GM23338 (cell line): ENCODE results near the gene FAM227A. TPM values are rescaled to one million over a fixed set of nuclear protein-coding genes. Genes with fewer than 3 reads are reported as not detected.

ENCODE experiments used
- ATAC-seq: fragments of 200-7000 bp; cut with Tn5 transposase; 3 replicates; pipeline ENCODE4 v1.9.1; 2020
- DNase-seq: peaks from one replicate; pipeline ENCODE4 v3.0.0-alpha.2; 2015; ENCODE audit warnings: low spot score
- H2AFZ ChIP-seq: fragments of 200-600 bp; sonication (generic); 2 replicates; pipeline ENCODE4 v1.8.0; 2016; ENCODE audit warnings: antibody characterized with exemption, mild to moderate bottlenecking, moderate library complexity
- H3F3A ChIP-seq: fragments of 200-600 bp; sonication (generic); replicated peaks from 2 replicates; pipeline ENCODE4 v1.8.0; 2017; ENCODE audit warnings: antibody characterized with exemption, mixed run types, low read depth
- H3K27ac ChIP-seq: fragments of 200-600 bp; sonication (generic); 2 replicates; pipeline ENCODE4 v1.6.1; 2016; ENCODE audit warnings: low read depth
- H3K27me3 ChIP-seq: fragments of 200-600 bp; sonication (generic); 2 replicates; pipeline ENCODE4 v1.8.0; 2016; ENCODE audit warnings: mild to moderate bottlenecking, mixed run types, moderate library complexity; ENCODE audit not compliant: insufficient read depth
- H3K36me3 ChIP-seq: fragments of 200-600 bp; sonication (generic); 2 replicates; pipeline ENCODE4 v1.8.0; 2016; ENCODE audit warnings: mild to moderate bottlenecking; ENCODE audit not compliant: insufficient read depth
- H3K4me1 ChIP-seq: fragments of 200-600 bp; sonication (generic); 2 replicates; pipeline ENCODE4 v1.8.0; 2016; ENCODE audit warnings: mild to moderate bottlenecking, moderate library complexity; ENCODE audit not compliant: insufficient read depth
- H3K4me2 ChIP-seq: fragments of 200-600 bp; sonication (generic); 2 replicates; pipeline ENCODE4 v1.7.1; 2017; ENCODE audit warnings: mixed run types
- H3K4me3 ChIP-seq: fragments of 200-600 bp; sonication (generic); 2 replicates; pipeline ENCODE4 v1.6.1; 2016; ENCODE audit warnings: mixed run types
- H3K79me2 ChIP-seq: fragments of 200-600 bp; sonication (generic); replicated peaks from 2 replicates; pipeline ENCODE4 v1.8.0; 2017; ENCODE audit warnings: mild to moderate bottlenecking; ENCODE audit not compliant: insufficient read depth
- H3K9me2 ChIP-seq: fragments of 200-600 bp; sonication (generic); 2 replicates; pipeline ENCODE4 v1.8.0; 2017; ENCODE audit not compliant: insufficient read depth
- H4K20me1 ChIP-seq: fragments of 200-600 bp; sonication (generic); replicated peaks from 2 replicates; pipeline ENCODE4 v1.8.0; 2017; ENCODE audit warnings: mild to moderate bottlenecking; ENCODE audit not compliant: insufficient read depth
- H3K27ac Mint-ChIP-seq: 2 replicates; pipeline ENCODE4 v1.8.0; 2020; ENCODE audit warnings: inconsistent platforms, mild to moderate bottlenecking, moderate library complexity, mixed read lengths
- H3K27me3 Mint-ChIP-seq: 3 replicates; pipeline ENCODE4 v1.8.0; 2022; ENCODE audit warnings: low read depth, mild to moderate bottlenecking, moderate library complexity, mixed read lengths, inconsistent platforms; ENCODE audit not compliant: insufficient read depth, poor library complexity
- H3K36me3 Mint-ChIP-seq: 3 replicates; pipeline ENCODE4 v1.8.0; 2021; ENCODE audit warnings: low read depth, mild to moderate bottlenecking, inconsistent platforms, moderate library complexity, mixed read lengths
- H3K4me1 Mint-ChIP-seq: 3 replicates; pipeline ENCODE4 v1.8.0; 2020; ENCODE audit warnings: mild to moderate bottlenecking, inconsistent platforms, mixed read lengths
- H3K4me3 Mint-ChIP-seq: 3 replicates; pipeline ENCODE4 v1.8.0; 2021; ENCODE audit warnings: moderate library complexity, mild to moderate bottlenecking, inconsistent platforms, mixed read lengths
- H3K9me3 Mint-ChIP-seq: 3 replicates; pipeline ENCODE4 v1.8.0; 2020; ENCODE audit warnings: moderate library complexity, mild to moderate bottlenecking, inconsistent platforms, mixed read lengths
- CREB1 ChIP-seq: fragments of 250-450 bp; sonication (Bioruptor Pico); IDR thresholded peaks from 2 replicates; pipeline ENCODE4 v1.5.0; 2020; ENCODE audit warnings: low read depth, mild to moderate bottlenecking, moderate library complexity
- CTCF ChIP-seq, 2 experiments: fragments of 200-600 bp in 1 of 2; sonication (generic) in 1 of 2; conservative IDR thresholded peaks; 2 replicates each; pipeline versions ENCODE4 v1.5.1 to v1.6.1; 2016 to 2017; ENCODE audit warnings: antibody characterized with exemption in 2 of 2, low read depth in 2 of 2, mild to moderate bottlenecking in 2 of 2, moderate library complexity in 1 of 2
- EZH2 ChIP-seq: fragments of 200-600 bp; sonication (generic); IDR thresholded peaks from one replicate; pipeline ENCODE4 v1.8.0; 2017; ENCODE audit warnings: antibody characterized with exemption, mild to moderate bottlenecking, low read depth; ENCODE audit not compliant: unreplicated experiment
- EZH2phosphoT487 ChIP-seq: fragments of 200-600 bp; sonication (generic); IDR thresholded peaks from one replicate; pipeline ENCODE4 v1.8.1; 2018; ENCODE audit warnings: antibody characterized with exemption; ENCODE audit not compliant: unreplicated experiment
- JUNB ChIP-seq: IDR thresholded peaks from one replicate; pipeline ENCODE4 v1.6.1; 2016; ENCODE audit warnings: antibody characterized with exemption; ENCODE audit not compliant: unreplicated experiment
- NANOG ChIP-seq: IDR thresholded peaks from 2 replicates; pipeline ENCODE4 v1.6.1; 2016; ENCODE audit warnings: antibody characterized with exemption, borderline replicate concordance
- POLR2AphosphoS5 ChIP-seq: IDR thresholded peaks from 2 replicates; pipeline ENCODE4 v1.6.1; 2016; ENCODE audit warnings: antibody characterized with exemption, low read depth
- REST ChIP-seq: IDR thresholded peaks from one replicate; pipeline ENCODE4 v1.6.1; 2018; ENCODE audit warnings: antibody characterized with exemption; ENCODE audit not compliant: unreplicated experiment
- ZNF114 ChIP-seq: fragments of 250-450 bp; sonication (Bioruptor Pico); IDR thresholded peaks from 2 replicates; pipeline ENCODE4 v1.5.0; 2020; ENCODE audit warnings: mild to moderate bottlenecking, moderate library complexity
- ZNF331 ChIP-seq: fragments of 250-450 bp; sonication (Bioruptor Pico); IDR thresholded peaks from 2 replicates; pipeline ENCODE4 v1.5.0; 2020; ENCODE audit warnings: low read depth, mild to moderate bottlenecking, moderate library complexity
- polyA plus RNA-seq: library from polyadenylated mRNA; unstranded; fragments of >200 nt; fragmentation: Nextera tagmentation; extraction: Ambion mirVana; gene quantifications from 2 replicates; pipeline ENCODE4 v1.2.1, GENCODE V29; 2016
- total RNA-seq: library from RNA; depleted of rRNA; stranded (reverse); fragments of >200 nt; shearing (Covaris generic); gene quantifications from 2 replicates; pipeline ENCODE4 v1.2.3, GENCODE V29; 2014

Gene FAM227A
- total and polyA plus RNA-seq, 2 experiments from 2014 or later: 5.8 to 11.0 TPM

- Histone ChIP-seq H3K79me2 (no peaks in the 10 kb centered on the region), H3K36me3 (no peaks in the 10 kb centered on the region), H3K9me2 (no peaks in the 10 kb centered on the region), H3K27me3 (no peaks in the 10 kb centered on the region), H4K20me1 (no peaks in the 10 kb centered on the region), H3K4me2 (no peak overlapping the region), H3K27ac (no peak overlapping the region), H3F3A (no peaks in the 10 kb centered on the region; the same call in 1 of the 2 replicates), H3K4me1 (no peaks in the 10 kb centered on the region), H3K4me3 (no peak overlapping the region), H2AFZ (no peak overlapping the region)
- Mint-ChIP-seq H3K4me3 (no peak overlapping the region), H3K4me1 (peaks cover 4% of the 10 kb centered on the region), H3K27ac (no peak overlapping the region), H3K9me3 (no peaks in the 10 kb centered on the region), H3K36me3 (peaks cover 9% of the 10 kb centered on the region), H3K27me3 (peaks cover 7% of the 10 kb centered on the region)
- DNase-seq: no peak
- ATAC-seq: no peak
- TF ChIP-seq ZNF114 (CRISPR knock-in tag): no peak
- TF ChIP-seq CREB1: no peak
- no peak for TF ChIP-seq REST
- no peak for TF ChIP-seq POLR2AphosphoS5
- no peak for TF ChIP-seq NANOG
- no peak for TF ChIP-seq EZH2
- TF ChIP-seq CTCF (conservative IDR thresholded peaks at IDR 0.05; ENCODE audit: low read depth in 2 of 2): no peak
- no peak for TF ChIP-seq JUNB
These were observed 44.6 kb downstream of the FAM227A start for GRCh38 chr22:38611559-38611958.

- no peaks in the 10 kb centered on the region for H4K20me1 ChIP-seq
- H3K4me2 ChIP-seq: no peak overlapping the region
- no peaks in the 10 kb centered on the region; the same call in 1 of the 2 replicates for H3F3A ChIP-seq
- H3K27me3 ChIP-seq: no peaks in the 10 kb centered on the region
- H3K27ac Mint-ChIP-seq: no peak overlapping the region
- no peak overlapping the region for H2AFZ ChIP-seq
- no peaks in the 10 kb centered on the region for H3K9me2 ChIP-seq
- no peak overlapping the region for H3K4me3 Mint-ChIP-seq
- H3K27me3 Mint-ChIP-seq: peaks cover 3% of the 10 kb centered on the region
- H3K4me1 ChIP-seq: no peaks in the 10 kb centered on the region
- peaks cover 4% of the 10 kb centered on the region for H3K4me1 Mint-ChIP-seq
- H3K36me3 ChIP-seq: no peaks in the 10 kb centered on the region
- H3K4me3 ChIP-seq: no peak overlapping the region
- no peaks in the 10 kb centered on the region for H3K9me3 Mint-ChIP-seq
- H3K79me2 ChIP-seq: no peaks in the 10 kb centered on the region
- H3K27ac ChIP-seq: no peak overlapping the region
- DNase-seq: no peak
- 0 out of 3 replicates have a peak, but pooled peaks cover 3% of the 10 kb centered on the region for H3K36me3 Mint-ChIP-seq
- ATAC-seq: no peak
- TF ChIP-seq JUNB (no peak), CREB1 (no peak), REST (no peak), ZNF114 (CRISPR knock-in tag) (no peak), EZH2phosphoT487 (no peak), ZNF331 (CRISPR knock-in tag) (no peak), NANOG (no peak), POLR2AphosphoS5 (no peak), EZH2 (no peak), CTCF (conservative IDR thresholded peaks at IDR 0.05; ENCODE audit: low read depth in 2 of 2) (no peak)
These were observed 46.0 kb downstream of the FAM227A start for GRCh38 chr22:38610234-38610633.
